Panc1 (cell line): ENCODE data around the gene SLFNL1. TPM values are rescaled to one million over a fixed set of nuclear protein-coding genes. Genes with fewer than 3 reads are reported as not detected.

Experiments used
- ATAC-seq: fragments of 200-7000 bp; cut with Tn5 transposase; 2 replicates; pipeline ENCODE4 v1.9.1; 2020; ENCODE audit warnings: mild to moderate bottlenecking, moderate library complexity
- BruUV-seq: library from RNA; stranded (reverse); fragments of 400-500 nt; replicated peaks from 2 replicates; lab custom pipeline; 2021; lab: Mats Ljungman, UMichigan
- CTCF ChIA-PET: fragments of 300-600 bp; sonication (Branson Sonifier 250); formaldehyde crosslinking; loops from one replicate; lab custom pipeline; 2022; ENCODE audit warnings: antibody characterized with exemption; lab: Charles Lee
- POLR2A ChIA-PET: fragments of 300-600 bp; sonication (Branson Sonifier 250); formaldehyde crosslinking; loops from one replicate; lab custom pipeline; 2022; ENCODE audit warnings: antibody characterized with exemption; lab: Charles Lee
- DNase-seq: peaks from one replicate; pipeline ENCODE4 v3.0.0-alpha.2; 2010; ENCODE audit warnings: low read depth, low spot score
- H3K27ac ChIP-seq: 2 replicates; pipeline ENCODE4 v1.5.1; 2011; ENCODE audit warnings: mild to moderate bottlenecking, low read length, inconsistent platforms
- H3K27me3 ChIP-seq: fragments of 200-500 bp; sonication (Bioruptor generic); 2 replicates; pipeline ENCODE4 v1.6.0; 2014; ENCODE audit warnings: low read length, inconsistent platforms; ENCODE audit not compliant: control insufficient read depth, insufficient read depth
- H3K36me3 ChIP-seq: fragments of 200-500 bp; sonication (Bioruptor generic); 2 replicates; pipeline ENCODE4 v1.5.1; 2014; ENCODE audit warnings: inconsistent platforms, mild to moderate bottlenecking, low read length, moderate library complexity; ENCODE audit not compliant: control insufficient read depth, insufficient read depth
- H3K4me1 ChIP-seq: 2 replicates; pipeline ENCODE4 v1.5.1; 2011; ENCODE audit warnings: inconsistent platforms, mild to moderate bottlenecking, low read length, moderate library complexity; ENCODE audit not compliant: control insufficient read depth, insufficient read depth
- H3K4me3 ChIP-seq, 2 experiments: 2 replicates each; pipeline ENCODE4 v1.5.1; 2011 to 2012; ENCODE audit warnings: low read depth in 2 of 2, low read length in 2 of 2, mild to moderate bottlenecking in 2 of 2, inconsistent platforms in 1 of 2, moderate library complexity in 1 of 2
- H3K9me3 ChIP-seq: fragments of 200-500 bp; sonication (Bioruptor generic); 2 replicates; pipeline ENCODE4 v1.5.1; 2014; ENCODE audit warnings: low read depth, mild to moderate bottlenecking, inconsistent platforms, low read length, moderate library complexity; ENCODE audit not compliant: control insufficient read depth, insufficient read depth
- CTCF ChIP-seq: fragments of 450-650 bp; IDR thresholded peaks from 2 replicates; pipeline ENCODE4 v1.5.1; 2017; ENCODE audit warnings: mild to moderate bottlenecking
- POLR2AphosphoS5 ChIP-seq: IDR thresholded peaks from 2 replicates; pipeline ENCODE4 v1.6.1; 2012; ENCODE audit warnings: mild to moderate bottlenecking, low read depth, low read length, moderate library complexity
- REST ChIP-seq, 2 experiments: IDR thresholded peaks; 2 replicates each; pipeline ENCODE4 v1.6.1; 2011 to 2012; ENCODE audit warnings: low read depth in 2 of 2, control low read depth in 1 of 2, low read length in 1 of 2, mild to moderate bottlenecking in 1 of 2, moderate library complexity in 1 of 2; ENCODE audit not compliant: insufficient read depth in 1 of 2
- SIN3A ChIP-seq: IDR thresholded peaks from 2 replicates; pipeline ENCODE4 v1.6.1; 2012; ENCODE audit warnings: low read depth, mild to moderate bottlenecking, low read length, moderate library complexity, borderline replicate concordance; ENCODE audit not compliant: insufficient read depth
- TCF7L2 ChIP-seq: IDR thresholded peaks from 2 replicates; pipeline ENCODE4 v1.6.1; 2011; ENCODE audit warnings: mild to moderate bottlenecking, low read depth, low read length, inconsistent platforms
- in situ Hi-C: cut with HindIII; loops from 2 replicates; pipeline ENCODE4 v1.10.0; 2016; ENCODE audit warnings: low sequenced_read_pairs, low pct_unique_long_range_greater_than_20kb
- intact Hi-C: fragments of 100-400 bp; cut with micrococcal nuclease; formaldehyde crosslinking; loops from one replicate; pipeline ENCODE4 v1.10.0; 2022; ENCODE audit not compliant: unreplicated experiment
- total RNA-seq: library from RNA; stranded (reverse); gene quantifications from one replicate; pipeline ENCODE4 v1.2.1, GENCODE V29; 2021; ENCODE audit not compliant: unreplicated experiment

SLFNL1 gene
- total RNA-seq, 1 experiment from 2014 or later: 0.10 TPM

- ChIA-PET CTCF (no interaction called here), POLR2A (no interaction called here)
- intact Hi-C loops (no loop called here), in situ Hi-C loops (no loop called here)
- ATAC-seq (no peak), DNase-seq (no peak)
- TF ChIP-seq SIN3A (no peak), CTCF (no peak), REST (IDR thresholded peaks at IDR 0.05; ENCODE audit: insufficient read depth in 1 of 2, low read depth in 2 of 2, low read length in 1 of 2) (no peak), POLR2AphosphoS5 (no peak), TCF7L2 (no peak)
- no peaks in the 10 kb centered on the region for H3K27me3 ChIP-seq
- no peak overlapping the region for H3K4me3 ChIP-seq
- peaks cover 38% of the 10 kb centered on the region for H3K4me1 ChIP-seq
- 0 out of 2 replicates have a peak overlapping the region, but pooled peaks have one; percentile 15 for H3K27ac ChIP-seq
- BruUV-seq: no TSS peak
- H3K36me3 ChIP-seq: peaks cover 60% of the 10 kb centered on the region
- no peaks in the 10 kb centered on the region for H3K9me3 ChIP-seq
Measured at GRCh38 chr1:40984066-40984465, 37.5 kb downstream of the SLFNL1 start.

- CTCF ChIA-PET: no interaction called here
- intact Hi-C loops (no loop called here), in situ Hi-C loops (no loop called here)
- DNase-seq (no peak), ATAC-seq (no peak)
- H3K27ac ChIP-seq: peak overlapping the region; percentile 67
- BruUV-seq: no TSS peak
- no peaks in the 10 kb centered on the region for H3K27me3 ChIP-seq
- no peak for TF ChIP-seq POLR2AphosphoS5
- TF ChIP-seq TCF7L2: no peak
- no peak for TF ChIP-seq SIN3A
- TF ChIP-seq REST (IDR thresholded peaks at IDR 0.05; ENCODE audit: insufficient read depth in 1 of 2, low read depth in 2 of 2, low read length in 1 of 2): no peak
- TF ChIP-seq CTCF: no peak
- peaks cover 53% of the 10 kb centered on the region for H3K36me3 ChIP-seq
- H3K9me3 ChIP-seq: no peaks in the 10 kb centered on the region
- POLR2A ChIA-PET: no interaction called here
- H3K4me3 ChIP-seq: peak overlapping the region in 1 of 2 experiments; percentile 80; a peak in 3 of 4 replicates
- H3K4me1 ChIP-seq: peaks cover 42% of the 10 kb centered on the region
Measured at GRCh38 chr1:40983286-40983685, 38.2 kb downstream of the SLFNL1 start.
